Esophagus (tissue), 2 donors: ENCODE measurements around the gene MRPS14. TPM values are rescaled to one million over a fixed set of nuclear protein-coding genes. Genes with fewer than 3 reads are reported as not detected.
"Not testable (repeated sequence)": the region's sequence is repeated elsewhere in the genome, so short reads cannot be mapped to it uniquely, and the experiment has no call there.

Experiments
- H3K27ac ChIP-seq, 2 donors: one replicate each; pipeline ENCODE4 v1.5.1; 2013; ENCODE audit warnings: low read depth in 2 of 2, mild to moderate bottlenecking in 2 of 2, inconsistent platforms in 1 of 2, low read length in 1 of 2, moderate library complexity in 1 of 2
- H3K27me3 ChIP-seq, 2 donors: one replicate each; pipeline ENCODE4 v1.6.1; 2013; ENCODE audit warnings: low read length in 2 of 2, control low read depth in 1 of 2, mild to moderate bottlenecking in 1 of 2; ENCODE audit not compliant: insufficient read depth in 2 of 2, control insufficient read depth in 1 of 2
- H3K36me3 ChIP-seq, 2 donors: one replicate each; pipeline ENCODE4 v1.6.1; 2013; ENCODE audit warnings: low read length in 1 of 2; ENCODE audit not compliant: control insufficient read depth in 2 of 2, insufficient read depth in 2 of 2
- H3K4me1 ChIP-seq, 2 donors: one replicate each; pipeline ENCODE4 v1.6.1; 2013; ENCODE audit warnings: low read length in 1 of 2; ENCODE audit not compliant: control insufficient read depth in 2 of 2, insufficient read depth in 2 of 2
- H3K4me3 ChIP-seq, 2 donors: one replicate each; pipeline ENCODE4 v1.5.1; 2013; ENCODE audit warnings: low read length in 2 of 2, mild to moderate bottlenecking in 2 of 2, low read depth in 1 of 2, moderate library complexity in 1 of 2
- H3K9me3 ChIP-seq, 2 donors: one replicate each; pipeline ENCODE4 v1.6.1; 2013; ENCODE audit warnings: mild to moderate bottlenecking in 2 of 2, low read depth in 1 of 2, low read length in 1 of 2, moderate library complexity in 1 of 2; ENCODE audit not compliant: control insufficient read depth in 2 of 2, insufficient read depth in 1 of 2
- WGBS, 2 donors: extraction: QIAGEN DNeasy Blood & Tissue Kit; methylation state at CpG; one replicate each; pipeline ENCODE4 v1.1.7; 2013; 5-methylcytosine and 5-hydroxymethylcytosine counted together
- polyA plus RNA-seq, 2 donors: library from polyadenylated mRNA; stranded (reverse); fragments of 200-250 nt; gene quantifications; one replicate each; pipeline ENCODE4 v1.2.3, GENCODE V29; 2013
- donor health status: healthy with polysubstance abuse.
- donor health status: Bipolar disorder and iron deficiency.

MRPS14 gene
- polyA plus RNA-seq, 2 donors: 6.7 to 21.2 TPM

DNA sequence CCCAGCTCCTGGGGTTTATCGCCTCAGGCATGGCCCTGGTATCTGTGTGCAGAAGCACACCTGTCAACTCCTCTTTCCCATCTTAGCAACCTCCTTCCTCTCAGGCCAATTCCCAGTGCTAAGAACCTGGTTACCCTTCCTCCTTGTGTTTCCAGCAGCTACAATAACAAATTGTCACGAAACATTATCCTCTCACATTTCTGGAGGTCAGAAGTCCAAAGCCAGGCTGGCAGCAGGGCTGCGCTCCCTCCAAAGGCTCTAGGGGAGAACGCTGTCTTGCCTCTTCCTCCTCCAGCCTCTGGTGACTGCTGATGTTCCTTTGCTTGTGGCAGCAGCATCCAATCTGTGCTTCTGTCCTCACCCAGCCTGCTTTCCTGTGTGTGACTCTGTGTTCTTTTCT lies 10.7 kb upstream of the MRPS14 start:
- Histone ChIP-seq H3K9me3 (no peaks in the 10 kb centered on the region), H3K27me3 (no peaks in the 10 kb centered on the region), H3K36me3 (no peaks in the 10 kb centered on the region), H3K27ac (no peak overlapping the region), H3K4me3 (no peak overlapping the region), H3K4me1 (no peaks in the 10 kb centered on the region)
- 77 to 83% methylated on average over 4 of the region's 4 CpGs for WGBS, 2 donors

DNA sequence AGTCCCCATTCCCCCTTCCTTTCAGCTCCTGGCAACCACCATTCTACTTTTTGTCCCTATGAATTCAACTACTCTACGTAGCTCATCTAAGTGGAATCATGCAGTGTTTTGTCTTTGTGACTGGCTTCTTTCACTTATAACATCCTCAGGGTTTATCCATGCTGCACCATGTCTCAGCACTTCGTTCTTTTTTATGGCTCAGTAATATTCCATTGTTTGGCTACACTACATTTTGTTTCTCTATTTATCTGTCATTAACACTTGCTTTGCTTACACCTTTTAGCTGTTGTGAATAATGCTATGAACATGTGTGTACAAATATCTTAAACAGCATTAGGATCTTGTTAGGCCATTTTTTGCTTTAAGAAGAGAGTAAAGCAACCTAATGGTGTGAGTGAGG lies 1.5 kb upstream of the MRPS14 start:
- H3K27me3 ChIP-seq: no peaks in the 10 kb centered on the region
- 96 to 97% methylated on average over 2 of the region's 2 CpGs for WGBS, 2 donors

DNA sequence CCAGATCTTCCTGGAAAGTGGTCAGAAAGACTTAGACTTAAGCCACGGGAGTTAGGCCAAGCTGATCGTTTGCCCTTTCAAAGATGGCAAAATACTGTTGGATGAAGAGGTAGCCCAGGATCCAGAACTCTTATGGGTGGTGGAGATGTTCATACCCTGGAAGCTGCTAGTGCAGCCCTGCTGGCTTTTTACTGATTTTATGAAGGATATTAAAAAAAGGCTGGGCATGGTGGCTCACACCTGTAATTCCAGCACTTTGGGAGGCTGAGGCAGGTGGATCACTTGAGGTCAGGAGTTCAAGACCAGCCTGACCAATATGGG lies 657 bp upstream of the MRPS14 start:
- not testable (repeated sequence) for H3K36me3 ChIP-seq, H3K4me1 ChIP-seq, H3K9me3 ChIP-seq, H3K27me3 ChIP-seq
- peak overlapping the region; percentile 50 to 85 for H3K27ac ChIP-seq
- H3K4me3 ChIP-seq: peak overlapping the region in 1 of 2 donors; percentile 92
- 91% methylated on average over 2 of the region's 2 CpGs for WGBS, 2 donors

More for the DNA sequence above, 1.5 kb upstream of the MRPS14 start:
- Histone ChIP-seq H3K9me3 (no peaks in the 10 kb centered on the region), H3K4me3 (no peak overlapping the region), H3K27ac (no peak overlapping the region), H3K36me3 (no peaks in the 10 kb centered on the region), H3K4me1 (peaks cover 0 to 2% of the 10 kb centered on the region in 2 donors)

DNA sequence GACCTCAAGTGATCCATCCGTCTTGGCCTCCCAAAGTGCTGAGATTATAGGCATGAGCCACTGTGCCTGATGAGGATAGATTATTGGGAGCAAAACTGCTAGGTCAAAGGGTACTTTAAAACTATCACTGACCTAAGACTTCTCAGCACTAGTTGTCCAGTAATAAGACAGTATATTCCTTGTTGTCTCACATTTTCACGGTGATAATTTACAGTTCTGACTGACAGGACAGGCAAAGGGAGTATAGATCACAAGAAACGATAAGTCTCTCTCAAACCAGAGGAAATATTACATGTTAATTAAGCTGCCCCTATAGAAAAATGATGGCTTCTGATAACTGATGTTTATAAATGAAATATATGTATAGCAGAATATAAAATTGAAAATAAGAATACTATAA lies 3.7 kb downstream of the MRPS14 start:
- H3K4me3 ChIP-seq: no peak overlapping the region
- no peaks in the 10 kb centered on the region for H3K9me3 ChIP-seq
- no peaks in the 10 kb centered on the region for H3K27me3 ChIP-seq
- peaks cover 9 to 10% of the 10 kb centered on the region in 2 donors for H3K36me3 ChIP-seq
- H3K4me1 ChIP-seq: peaks cover 0 to 2% of the 10 kb centered on the region in 2 donors
- WGBS, 2 donors: 89 to 91% methylated on average over 3 of the region's 3 CpGs
- no peak overlapping the region for H3K27ac ChIP-seq

DNA sequence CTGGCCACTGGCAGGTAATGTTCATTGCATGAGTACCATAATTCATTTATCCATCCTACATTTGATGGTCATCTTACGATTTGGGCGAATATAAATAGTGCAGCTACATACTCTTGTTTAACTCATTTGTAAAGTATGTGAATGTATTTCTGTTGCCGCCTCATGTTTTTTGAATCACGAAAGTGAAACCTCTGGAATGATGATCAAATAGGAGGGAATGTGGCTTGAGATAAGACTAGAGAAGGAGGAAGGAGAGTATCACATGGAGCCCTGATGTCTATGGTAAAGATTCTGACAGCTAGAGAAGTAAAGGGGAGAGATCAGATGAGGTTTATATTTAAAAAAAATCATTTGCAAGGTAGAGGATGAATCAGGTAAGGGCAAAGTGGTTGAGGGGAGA lies 8.0 kb downstream of the MRPS14 start:
- Histone ChIP-seq H3K4me1 (no peaks in the 10 kb centered on the region), H3K27me3 (no peaks in the 10 kb centered on the region), H3K4me3 (no peak overlapping the region), H3K27ac (no peak overlapping the region), H3K9me3 (no peaks in the 10 kb centered on the region), H3K36me3 (peaks cover 14 to 19% of the 10 kb centered on the region in 2 donors)
- 92 to 93% methylated on average over 4 of the region's 4 CpGs for WGBS, 2 donors

DNA sequence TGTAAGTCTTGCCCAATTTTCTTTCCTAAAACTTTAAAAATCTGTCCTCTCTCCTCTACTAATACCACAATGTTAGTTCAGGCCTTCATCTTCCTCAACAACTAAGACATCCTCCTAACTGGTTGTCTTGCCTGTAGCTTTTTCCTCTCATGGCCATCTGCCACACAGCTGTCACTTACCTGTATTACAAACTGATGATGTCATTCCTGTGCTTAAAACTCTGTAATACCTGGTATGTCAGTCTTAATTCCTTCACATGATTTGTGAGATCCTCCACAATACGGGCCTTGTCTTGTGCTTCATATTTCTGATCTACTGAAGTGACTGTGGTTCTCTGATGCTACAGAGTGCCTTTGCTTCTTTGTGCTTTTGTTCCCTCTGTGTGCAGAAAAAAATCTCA lies 9.8 kb downstream of the MRPS14 start:
- WGBS, 2 donors: 54 to 57% methylated on average over 1 of the region's 1 CpG

DNA sequence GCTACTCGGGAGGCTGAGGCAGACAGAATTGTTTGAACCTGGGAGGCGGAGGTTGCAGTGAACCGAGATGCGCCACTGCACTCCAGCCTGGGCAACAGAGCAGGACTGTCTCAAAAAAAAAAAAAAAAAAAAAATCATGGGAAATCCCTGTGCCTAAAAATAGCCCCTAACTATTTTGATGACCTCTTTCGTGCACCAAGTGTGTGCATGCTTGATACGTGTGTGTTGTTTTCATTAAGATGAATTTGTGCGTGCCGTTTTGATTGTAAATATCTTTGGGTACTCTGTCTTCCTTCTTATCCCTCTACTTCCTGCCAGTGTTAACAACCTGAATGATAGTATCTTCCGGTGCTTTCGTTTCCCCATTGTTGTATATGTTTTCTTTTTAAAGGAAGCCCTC lies 13.7 kb downstream of the MRPS14 start:
- Histone ChIP-seq H3K27ac (no peak overlapping the region), H3K4me1 (no peaks in the 10 kb centered on the region), H3K27me3 (no peaks in the 10 kb centered on the region), H3K9me3 (no peaks in the 10 kb centered on the region), H3K4me3 (no peak overlapping the region), H3K36me3 (peaks cover 5 to 11% of the 10 kb centered on the region in 2 donors)
- 80 to 82% methylated on average over 10 of the region's 10 CpGs for WGBS, 2 donors

More for the DNA sequence above, 9.8 kb downstream of the MRPS14 start:
- Histone ChIP-seq H3K4me1 (no peaks in the 10 kb centered on the region), H3K27ac (no peak overlapping the region), H3K9me3 (no peaks in the 10 kb centered on the region), H3K27me3 (no peaks in the 10 kb centered on the region), H3K36me3 (peaks cover 14 to 21% of the 10 kb centered on the region in 2 donors), H3K4me3 (no peak overlapping the region)

DNA sequence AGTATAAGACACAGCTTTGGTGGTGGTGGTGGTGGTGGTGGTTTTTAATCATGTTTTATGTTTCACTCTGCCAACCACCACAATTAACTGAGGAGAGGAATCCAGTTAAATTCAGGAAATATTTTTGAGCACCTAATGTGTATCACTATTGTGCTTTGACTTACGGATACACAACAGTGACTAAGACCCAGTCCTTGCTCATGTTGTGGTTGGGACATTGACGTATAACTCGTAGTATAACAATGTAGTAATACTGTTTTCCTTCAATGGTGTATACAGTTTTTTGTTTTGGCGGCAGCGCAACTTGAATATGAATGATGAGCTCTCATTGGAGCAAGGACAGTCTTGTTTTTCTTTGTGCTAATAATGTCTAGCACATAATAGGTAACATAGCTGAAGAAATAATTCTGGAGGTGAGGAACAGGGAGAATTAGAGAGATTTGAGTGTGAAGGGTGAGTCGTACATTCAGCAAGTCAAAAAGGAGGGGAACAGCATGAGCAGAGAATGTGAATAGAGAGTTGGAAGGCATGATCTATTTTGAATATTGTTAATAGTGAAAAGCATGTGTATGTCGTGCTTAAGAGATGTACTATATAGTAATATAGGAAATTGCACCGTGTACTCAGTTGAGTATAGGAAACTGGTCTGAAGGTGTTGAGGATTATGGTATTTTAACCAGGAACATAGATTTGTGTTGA lies 18.0 kb downstream of the MRPS14 start:
- no peaks in the 10 kb centered on the region for H3K4me1 ChIP-seq
- no peak overlapping the region for H3K4me3 ChIP-seq
- 88 to 89% methylated on average over 8 of the region's 8 CpGs for WGBS, 2 donors
- no peaks in the 10 kb centered on the region for H3K27me3 ChIP-seq
- no peaks in the 10 kb centered on the region for H3K9me3 ChIP-seq
- H3K36me3 ChIP-seq: peaks cover 0 to 2% of the 10 kb centered on the region in 2 donors
- H3K27ac ChIP-seq: no peak overlapping the region

DNA sequence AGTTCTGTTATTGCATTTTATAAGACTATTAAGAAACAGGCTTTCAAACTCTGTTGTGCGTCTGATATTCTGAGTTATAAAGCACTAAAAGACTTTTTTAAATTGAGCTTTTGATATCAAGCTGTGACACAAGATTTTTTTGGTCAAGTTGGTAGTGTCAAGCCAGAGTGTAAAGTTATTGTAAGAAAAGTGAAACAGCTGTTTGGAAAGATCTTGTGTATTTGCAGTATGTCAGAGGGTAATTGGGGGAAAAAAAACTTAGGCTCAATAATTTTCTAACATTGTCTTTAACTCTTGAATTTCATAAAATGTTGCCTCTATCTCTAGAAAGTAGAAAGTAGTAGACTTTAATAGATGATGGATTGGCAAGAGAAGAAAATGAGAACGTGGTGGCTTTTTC lies 19.7 kb downstream of the MRPS14 start:
- Histone ChIP-seq H3K27ac (no peak overlapping the region), H3K27me3 (no peaks in the 10 kb centered on the region), H3K9me3 (no peaks in the 10 kb centered on the region), H3K4me3 (no peak overlapping the region), H3K4me1 (no peaks in the 10 kb centered on the region), H3K36me3 (no peaks in the 10 kb centered on the region)
- WGBS, 2 donors: 52 to 62% methylated on average over 2 of the region's 2 CpGs

DNA sequence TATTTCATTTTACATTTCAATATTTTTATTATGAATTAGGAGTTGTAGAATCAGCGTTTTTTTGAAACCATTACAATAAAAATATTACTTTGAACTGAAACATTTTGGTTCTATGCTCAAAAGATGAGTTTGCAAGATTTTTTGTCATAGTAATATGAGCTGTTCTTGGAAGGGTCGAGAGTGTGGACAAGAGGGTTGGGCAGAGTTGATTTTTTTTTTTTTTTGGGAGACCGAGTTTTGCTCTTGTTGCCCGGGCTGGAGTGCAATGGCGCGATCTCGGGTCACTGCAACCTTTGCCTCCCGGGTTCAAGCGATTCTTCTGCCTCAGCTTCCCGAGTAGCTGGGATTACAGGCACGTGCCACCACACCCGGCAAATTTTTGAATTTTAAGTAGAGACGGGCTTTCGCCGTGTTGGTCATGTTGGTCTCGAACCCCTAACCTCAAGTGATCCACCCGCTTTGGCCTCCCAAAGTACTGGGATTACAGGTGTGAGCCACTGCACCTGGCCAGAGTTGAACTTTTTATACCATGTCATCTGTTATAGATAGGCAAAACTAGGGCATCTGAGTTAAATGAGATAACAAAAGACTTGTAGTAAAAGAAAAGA lies 20.2 kb downstream of the MRPS14 start:
- no peaks in the 10 kb centered on the region for H3K9me3 ChIP-seq
- H3K36me3 ChIP-seq: no peaks in the 10 kb centered on the region
- H3K27me3 ChIP-seq: no peaks in the 10 kb centered on the region
- no peaks in the 10 kb centered on the region for H3K4me1 ChIP-seq
- WGBS, 2 donors: 88 to 91% methylated on average over 15 to 17 of the region's 17 CpGs
- H3K4me3 ChIP-seq: no peak overlapping the region
- H3K27ac ChIP-seq: no peak overlapping the region
